Stimulated activated CD4-positive, alpha-beta T cell treated with anti-CD3 and anti-CD28 coated beads, Interleukin-15, amount 100 ng/mL, for 48 hours (primary cell): ENCODE data around the gene ZNF561.

Experiments
- DNase-seq, 2 donors: peaks; one replicate each; pipeline ENCODE4 v3.0.0-alpha.2; 2020; ENCODE audit warnings: low read depth in 2 of 2

The ZNF561 gene

GRCh38 chr19:9580728-9581127 is 40.3 kb downstream of the ZNF561 start:
- no peak for DNase-seq

GRCh38 chr19:9570255-9570654 is 50.8 kb downstream of the ZNF561 start:
- no peak for DNase-seq

GRCh38 chr19:9566729-9567128 is 54.3 kb downstream of the ZNF561 start:
- DNase-seq, result no peak

- no peak for DNase-seq
These were observed 54.9 kb downstream of the ZNF561 start for GRCh38 chr19:9565900-9566705.
